Panc1 (cell line): ENCODE data around the gene RFFL. TPM values are rescaled to one million over a fixed set of nuclear protein-coding genes. Genes with fewer than 3 reads are reported as not detected.

Source experiments
- ATAC-seq: fragments of 200-7000 bp; cut with Tn5 transposase; 2 replicates; pipeline ENCODE4 v1.9.1; 2020; ENCODE audit warnings: mild to moderate bottlenecking, moderate library complexity
- BruUV-seq: library from RNA; stranded (reverse); fragments of 400-500 nt; replicated peaks from 2 replicates; lab custom pipeline; 2021; lab: Mats Ljungman, UMichigan
- CTCF ChIA-PET: fragments of 300-600 bp; sonication (Branson Sonifier 250); formaldehyde crosslinking; loops from one replicate; lab custom pipeline; 2022; ENCODE audit warnings: antibody characterized with exemption; lab: Charles Lee
- POLR2A ChIA-PET: fragments of 300-600 bp; sonication (Branson Sonifier 250); formaldehyde crosslinking; loops from one replicate; lab custom pipeline; 2022; ENCODE audit warnings: antibody characterized with exemption; lab: Charles Lee
- DNase-seq: peaks from one replicate; pipeline ENCODE4 v3.0.0-alpha.2; 2010; ENCODE audit warnings: low read depth, low spot score
- H3K27ac ChIP-seq: 2 replicates; pipeline ENCODE4 v1.5.1; 2011; ENCODE audit warnings: mild to moderate bottlenecking, low read length, inconsistent platforms
- H3K27me3 ChIP-seq: fragments of 200-500 bp; sonication (Bioruptor generic); 2 replicates; pipeline ENCODE4 v1.6.0; 2014; ENCODE audit warnings: low read length, inconsistent platforms; ENCODE audit not compliant: control insufficient read depth, insufficient read depth
- H3K36me3 ChIP-seq: fragments of 200-500 bp; sonication (Bioruptor generic); 2 replicates; pipeline ENCODE4 v1.5.1; 2014; ENCODE audit warnings: inconsistent platforms, mild to moderate bottlenecking, low read length, moderate library complexity; ENCODE audit not compliant: control insufficient read depth, insufficient read depth
- H3K4me1 ChIP-seq: 2 replicates; pipeline ENCODE4 v1.5.1; 2011; ENCODE audit warnings: inconsistent platforms, mild to moderate bottlenecking, low read length, moderate library complexity; ENCODE audit not compliant: control insufficient read depth, insufficient read depth
- H3K4me3 ChIP-seq, 2 experiments: 2 replicates each; pipeline ENCODE4 v1.5.1; 2011 to 2012; ENCODE audit warnings: low read depth in 2 of 2, low read length in 2 of 2, mild to moderate bottlenecking in 2 of 2, inconsistent platforms in 1 of 2, moderate library complexity in 1 of 2
- H3K9me3 ChIP-seq: fragments of 200-500 bp; sonication (Bioruptor generic); 2 replicates; pipeline ENCODE4 v1.5.1; 2014; ENCODE audit warnings: low read depth, mild to moderate bottlenecking, inconsistent platforms, low read length, moderate library complexity; ENCODE audit not compliant: control insufficient read depth, insufficient read depth
- CTCF ChIP-seq: fragments of 450-650 bp; IDR thresholded peaks from 2 replicates; pipeline ENCODE4 v1.5.1; 2017; ENCODE audit warnings: mild to moderate bottlenecking
- POLR2AphosphoS5 ChIP-seq: IDR thresholded peaks from 2 replicates; pipeline ENCODE4 v1.6.1; 2012; ENCODE audit warnings: mild to moderate bottlenecking, low read depth, low read length, moderate library complexity
- REST ChIP-seq, 2 experiments: IDR thresholded peaks; 2 replicates each; pipeline ENCODE4 v1.6.1; 2011 to 2012; ENCODE audit warnings: low read depth in 2 of 2, control low read depth in 1 of 2, low read length in 1 of 2, mild to moderate bottlenecking in 1 of 2, moderate library complexity in 1 of 2; ENCODE audit not compliant: insufficient read depth in 1 of 2
- SIN3A ChIP-seq: IDR thresholded peaks from 2 replicates; pipeline ENCODE4 v1.6.1; 2012; ENCODE audit warnings: low read depth, mild to moderate bottlenecking, low read length, moderate library complexity, borderline replicate concordance; ENCODE audit not compliant: insufficient read depth
- TCF7L2 ChIP-seq: IDR thresholded peaks from 2 replicates; pipeline ENCODE4 v1.6.1; 2011; ENCODE audit warnings: mild to moderate bottlenecking, low read depth, low read length, inconsistent platforms
- in situ Hi-C: cut with HindIII; loops from 2 replicates; pipeline ENCODE4 v1.10.0; 2016; ENCODE audit warnings: low sequenced_read_pairs, low pct_unique_long_range_greater_than_20kb
- intact Hi-C: fragments of 100-400 bp; cut with micrococcal nuclease; formaldehyde crosslinking; loops from one replicate; pipeline ENCODE4 v1.10.0; 2022; ENCODE audit not compliant: unreplicated experiment
- total RNA-seq: library from RNA; stranded (reverse); gene quantifications from one replicate; pipeline ENCODE4 v1.2.1, GENCODE V29; 2021; ENCODE audit not compliant: unreplicated experiment

RFFL gene
- total RNA-seq, 1 experiment from 2014 or later: 38.4 TPM

GRCh38 chr17:35038453-35038852 is 25.1 kb downstream of the RFFL start:
- ATAC-seq (no peak), DNase-seq (no peak)
- intact Hi-C loops (no loop called here), in situ Hi-C loops (no loop called here)
- no peaks in the 10 kb centered on the region for H3K27me3 ChIP-seq
- H3K4me1 ChIP-seq: no peaks in the 10 kb centered on the region
- H3K9me3 ChIP-seq: no peaks in the 10 kb centered on the region
- H3K36me3 ChIP-seq: no peaks in the 10 kb centered on the region
- no peak overlapping the region for H3K4me3 ChIP-seq
- TF ChIP-seq TCF7L2: no peak
- TF ChIP-seq REST (IDR thresholded peaks at IDR 0.05; ENCODE audit: insufficient read depth in 1 of 2, low read depth in 2 of 2, low read length in 1 of 2): no peak
- TF ChIP-seq CTCF: no peak
- no peak for TF ChIP-seq POLR2AphosphoS5
- TF ChIP-seq SIN3A: no peak
- BruUV-seq: no TSS peak
- ChIA-PET POLR2A (no interaction called here), CTCF (interaction anchor here (0.5 kb wide), 1 partner anchor 9 kb away, joined by 8 read pairs; no protein-coding TSS in a partner anchor)
- H3K27ac ChIP-seq: no peak overlapping the region

GRCh38 chr17:35030780-35031179 is 32.7 kb downstream of the RFFL start:
- BruUV-seq: no TSS peak
- intact Hi-C loops (no loop called here), in situ Hi-C loops (no loop called here)
- H3K4me1 ChIP-seq: no peaks in the 10 kb centered on the region
- H3K27me3 ChIP-seq: no peaks in the 10 kb centered on the region
- ChIA-PET POLR2A (no interaction called here), CTCF (no interaction called here)
- TF ChIP-seq CTCF: no peak
- no peak for TF ChIP-seq SIN3A
- TF ChIP-seq REST (IDR thresholded peaks at IDR 0.05; ENCODE audit: insufficient read depth in 1 of 2, low read depth in 2 of 2, low read length in 1 of 2): no peak
- TF ChIP-seq TCF7L2: no peak
- no peak for TF ChIP-seq POLR2AphosphoS5
- ATAC-seq (no peak), DNase-seq (no peak)
- no peaks in the 10 kb centered on the region for H3K36me3 ChIP-seq
- no peak overlapping the region for H3K4me3 ChIP-seq
- no peak overlapping the region for H3K27ac ChIP-seq
- H3K9me3 ChIP-seq: no peaks in the 10 kb centered on the region
